Measurements from ENCODE around the gene BCL11B. TPM values are rescaled to one million over a fixed set of nuclear protein-coding genes. Genes with fewer than 3 reads are reported as not detected.

BCL11B gene
- total and polyA plus RNA-seq, 4 donors = 0.04 to 0.42 (median 0.16) TPM

- 78% methylated on average over 11 of the region's 11 CpGs for WGBS
- Histone ChIP-seq H3K4me3 (ENCODE audit: low read depth in 1 of 3, low read length in 3 of 3) (no peak overlapping the region), H3K36me3 (ENCODE audit: control insufficient read depth in 4 of 4, insufficient read depth in 3 of 4, low read depth in 1 of 4, low read length in 3 of 4) (no peaks in the 10 kb centered on the region), H3K4me1 (ENCODE audit: control insufficient read depth in 4 of 4, insufficient read depth in 4 of 4, low read length in 3 of 4) (peaks cover 5 to 12% (median 9%) of the 10 kb centered on the region in 4 donors), H3K9me3 (ENCODE audit: control insufficient read depth in 4 of 4, low read length in 3 of 4) (no peaks in the 10 kb centered on the region), H3K27me3 (ENCODE audit: control insufficient read depth in 4 of 4, insufficient read depth in 4 of 4, low read length in 3 of 4) (no peaks in the 10 kb centered on the region), H3K9ac (ENCODE audit: low read depth in 1 of 2, low read length in 2 of 2) (no peak overlapping the region), H3K27ac (ENCODE audit: low read depth in 1 of 2, low read length in 2 of 2) (no peak overlapping the region)
- no peak for DNase-seq (ENCODE audit: low spot score)
- TF ChIP-seq GABPA (IDR thresholded peaks at IDR 0.05 in 1 of 2, conservative IDR thresholded peaks at IDR 0.05 in 1 of 2) (no peak), FOXA1 (IDR thresholded peaks at IDR 0.05) (no peak), MAX (IDR thresholded peaks at IDR 0.05) (no peak), ZBTB33 (IDR thresholded peaks at IDR 0.05) (no peak), JUND (IDR thresholded peaks at IDR 0.05) (no peak)
These were observed 81.2 kb downstream of the BCL11B start for GRCh38 chr14:99190696-99191394.

GRCh38 chr14:99189201-99189801 is 82.7 kb downstream of the BCL11B start:
- H3K27me3 ChIP-seq (ENCODE audit: control insufficient read depth in 4 of 4, insufficient read depth in 4 of 4, low read length in 3 of 4) = no peaks in the 10 kb centered on the region
- no peaks in the 10 kb centered on the region for H3K9me3 ChIP-seq (ENCODE audit: control insufficient read depth in 4 of 4, low read length in 3 of 4)
- H3K4me3 ChIP-seq (ENCODE audit: low read depth in 1 of 3, low read length in 3 of 3) = no peak overlapping the region
- 89% methylated on average over 26 of the region's 26 CpGs for WGBS
- DNase-seq (ENCODE audit: low spot score) = no peak
- no peak overlapping the region for H3K27ac ChIP-seq (ENCODE audit: low read depth in 1 of 2, low read length in 2 of 2)
- no peak for TF ChIP-seq FOXA1 (IDR thresholded peaks at IDR 0.05)
- no peak for TF ChIP-seq REST (IDR thresholded peaks at IDR 0.05)
- no peak for TF ChIP-seq HNF4G (IDR thresholded peaks at IDR 0.05)
- no peak for TF ChIP-seq MAX (IDR thresholded peaks at IDR 0.05)
- TF ChIP-seq EGR1 (IDR thresholded peaks at IDR 0.05; ENCODE audit: low read depth in 2 of 2) = no peak
- TF ChIP-seq ATF3 (IDR thresholded peaks at IDR 0.05) = no peak
- TF ChIP-seq SP1 (IDR thresholded peaks at IDR 0.05) = no peak
- no peak for TF ChIP-seq CTCF (IDR thresholded peaks at IDR 0.05; ENCODE audit: low read depth, low read length, missing input control)
- no peak for TF ChIP-seq YY1 (IDR thresholded peaks at IDR 0.05)
- no peak for TF ChIP-seq TAF1 (conservative IDR thresholded peaks at IDR 0.05)
- TF ChIP-seq NR2F2 (IDR thresholded peaks at IDR 0.05) = no peak
- no peak for TF ChIP-seq FOXA2 (IDR thresholded peaks at IDR 0.05)
- no peaks in the 10 kb centered on the region for H3K36me3 ChIP-seq (ENCODE audit: control insufficient read depth in 4 of 4, insufficient read depth in 3 of 4, low read depth in 1 of 4, low read length in 3 of 4)
- no peak overlapping the region for H3K9ac ChIP-seq (ENCODE audit: low read depth in 1 of 2, low read length in 2 of 2)
- H3K4me1 ChIP-seq (ENCODE audit: control insufficient read depth in 4 of 4, insufficient read depth in 4 of 4, low read length in 3 of 4) = peaks cover 5 to 12% (median 9%) of the 10 kb centered on the region in 4 donors

Data from liver (tissue), 9 donors.